Fibroblast of villous mesenchyme (primary cell): ENCODE results near the gene GNAT1. TPM values are rescaled to one million over a fixed set of nuclear protein-coding genes. Genes with fewer than 3 reads are reported as not detected.
"Not testable (repeated sequence)": the region's sequence is repeated elsewhere in the genome, so short reads cannot be mapped to it uniquely, and the experiment has no call there.

ENCODE experiments used
- DNase-seq: peaks from one replicate; pipeline ENCODE4 v3.0.0-alpha.2; 2010; ENCODE audit warnings: low read depth
- H3K4me3 ChIP-seq: 2 replicates; pipeline ENCODE4 v1.5.1; 2011; ENCODE audit warnings: low read depth, mild to moderate bottlenecking, low read length
- total RNA-seq: library from RNA; depleted of rRNA; stranded (reverse); fragments of >200 nt; gene quantifications from 2 replicates; pipeline ENCODE4 v1.2.3, GENCODE V29; 2012
- TF ChIP-seq, protein P1 (sequence below): IDR thresholded peaks from 2 replicates; pipeline ENCODE4 v1.5.1; 2012; ENCODE audit warnings: low read depth, mild to moderate bottlenecking, low read length; ENCODE audit not compliant: insufficient read depth

Gene GNAT1
- total RNA-seq, 1 donor: not detected

DNA sequence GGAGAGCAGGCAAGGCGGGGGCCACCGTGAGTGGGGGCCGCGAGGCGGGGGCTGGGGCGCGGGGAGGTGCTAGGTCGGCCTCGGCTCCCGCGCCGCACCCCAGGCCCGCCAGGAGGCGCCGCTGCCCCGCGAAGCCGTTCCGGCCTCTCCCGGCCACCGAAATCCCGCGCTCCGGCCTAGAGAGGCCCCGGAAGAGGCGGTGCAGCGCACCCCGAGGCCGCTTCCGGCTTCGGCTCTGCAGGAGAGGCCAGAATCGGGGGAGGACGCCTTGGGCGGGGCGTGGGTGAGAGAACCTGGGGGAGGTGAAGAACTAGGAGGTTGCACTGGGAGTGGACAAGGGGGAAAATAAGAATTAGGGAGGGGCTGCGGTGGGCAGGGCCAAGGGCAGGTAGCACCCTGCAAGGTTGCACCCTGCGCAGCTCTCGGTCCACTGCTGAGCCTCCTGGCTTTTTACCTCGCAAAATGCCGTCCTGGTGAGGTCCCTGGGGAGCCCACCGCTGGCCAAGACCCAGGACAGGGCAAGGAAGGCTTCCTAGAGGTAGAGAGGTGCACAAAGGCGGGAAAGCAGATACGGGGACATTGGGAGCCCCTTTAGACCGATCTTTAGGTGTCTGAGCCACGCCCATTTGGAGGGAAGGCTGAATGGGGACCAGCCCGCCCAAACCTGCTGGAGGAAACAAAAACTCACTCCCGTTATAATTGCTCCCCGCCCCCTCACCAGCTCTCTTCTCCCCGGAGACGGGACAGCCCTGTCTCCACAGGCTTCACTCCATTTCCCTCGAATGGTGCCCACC is 36.2 kb downstream of the GNAT1 start:
- TF ChIP-seq, protein P1, sequence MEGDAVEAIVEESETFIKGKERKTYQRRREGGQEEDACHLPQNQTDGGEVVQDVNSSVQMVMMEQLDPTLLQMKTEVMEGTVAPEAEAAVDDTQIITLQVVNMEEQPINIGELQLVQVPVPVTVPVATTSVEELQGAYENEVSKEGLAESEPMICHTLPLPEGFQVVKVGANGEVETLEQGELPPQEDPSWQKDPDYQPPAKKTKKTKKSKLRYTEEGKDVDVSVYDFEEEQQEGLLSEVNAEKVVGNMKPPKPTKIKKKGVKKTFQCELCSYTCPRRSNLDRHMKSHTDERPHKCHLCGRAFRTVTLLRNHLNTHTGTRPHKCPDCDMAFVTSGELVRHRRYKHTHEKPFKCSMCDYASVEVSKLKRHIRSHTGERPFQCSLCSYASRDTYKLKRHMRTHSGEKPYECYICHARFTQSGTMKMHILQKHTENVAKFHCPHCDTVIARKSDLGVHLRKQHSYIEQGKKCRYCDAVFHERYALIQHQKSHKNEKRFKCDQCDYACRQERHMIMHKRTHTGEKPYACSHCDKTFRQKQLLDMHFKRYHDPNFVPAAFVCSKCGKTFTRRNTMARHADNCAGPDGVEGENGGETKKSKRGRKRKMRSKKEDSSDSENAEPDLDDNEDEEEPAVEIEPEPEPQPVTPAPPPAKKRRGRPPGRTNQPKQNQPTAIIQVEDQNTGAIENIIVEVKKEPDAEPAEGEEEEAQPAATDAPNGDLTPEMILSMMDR: peak; percentile 74
- H3K4me3 ChIP-seq: peak overlapping the region; percentile 75
- DNase-seq: peak; percentile 84

DNA sequence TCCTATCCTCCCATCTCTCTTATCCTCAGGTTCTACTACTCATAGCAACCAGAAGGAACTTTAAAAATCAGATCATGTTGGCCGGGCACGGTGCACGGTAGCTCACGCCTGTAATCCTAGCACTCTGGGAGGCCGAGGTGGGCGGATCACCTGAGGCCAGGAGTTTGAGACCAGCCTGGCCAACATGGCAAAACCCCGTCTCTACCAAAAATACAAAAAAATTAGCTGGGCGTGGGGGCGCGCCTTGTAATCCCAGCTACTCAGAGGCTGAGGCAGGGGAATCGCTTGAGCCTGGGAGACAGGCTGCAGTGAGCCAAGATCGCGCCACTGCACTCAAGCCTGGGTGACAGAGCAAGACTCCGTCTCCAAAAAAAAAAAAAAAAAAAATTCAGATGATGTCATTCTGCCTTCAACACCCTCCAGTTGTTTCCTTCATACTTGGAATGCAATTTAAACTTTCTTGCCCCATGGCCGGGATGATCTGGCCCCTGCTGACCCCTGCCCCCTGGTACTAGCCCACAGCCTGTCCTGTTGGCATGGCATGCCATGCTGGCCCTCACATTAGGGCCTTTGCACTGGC is 36.9 kb downstream of the GNAT1 start:
- H3K4me3 ChIP-seq: peak overlapping the region; percentile 75
- DNase-seq: not testable (repeated sequence)

DNA sequence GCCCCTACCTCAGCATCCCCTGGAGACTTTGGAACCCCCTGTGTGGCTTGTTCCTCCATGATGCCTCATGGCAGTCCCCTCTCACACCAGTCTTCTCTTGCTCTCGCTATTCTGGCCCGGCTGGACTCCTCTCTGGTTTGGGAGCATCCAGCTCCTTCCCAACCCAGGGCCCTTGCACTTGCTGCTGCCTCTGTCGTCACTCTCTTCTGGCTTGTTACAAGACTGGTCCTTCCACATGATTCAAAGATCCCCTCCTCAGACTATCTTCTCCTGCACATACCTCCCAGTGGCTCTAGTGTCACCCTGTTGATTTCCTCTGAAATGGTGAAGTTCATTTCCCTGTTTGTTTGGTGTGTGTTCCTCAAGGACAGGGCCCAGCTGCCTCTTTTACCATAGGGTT is 38.1 kb downstream of the GNAT1 start:
- no peak overlapping the region for H3K4me3 ChIP-seq
- DNase-seq: no peak
- TF ChIP-seq, protein P1: no peak

DNA sequence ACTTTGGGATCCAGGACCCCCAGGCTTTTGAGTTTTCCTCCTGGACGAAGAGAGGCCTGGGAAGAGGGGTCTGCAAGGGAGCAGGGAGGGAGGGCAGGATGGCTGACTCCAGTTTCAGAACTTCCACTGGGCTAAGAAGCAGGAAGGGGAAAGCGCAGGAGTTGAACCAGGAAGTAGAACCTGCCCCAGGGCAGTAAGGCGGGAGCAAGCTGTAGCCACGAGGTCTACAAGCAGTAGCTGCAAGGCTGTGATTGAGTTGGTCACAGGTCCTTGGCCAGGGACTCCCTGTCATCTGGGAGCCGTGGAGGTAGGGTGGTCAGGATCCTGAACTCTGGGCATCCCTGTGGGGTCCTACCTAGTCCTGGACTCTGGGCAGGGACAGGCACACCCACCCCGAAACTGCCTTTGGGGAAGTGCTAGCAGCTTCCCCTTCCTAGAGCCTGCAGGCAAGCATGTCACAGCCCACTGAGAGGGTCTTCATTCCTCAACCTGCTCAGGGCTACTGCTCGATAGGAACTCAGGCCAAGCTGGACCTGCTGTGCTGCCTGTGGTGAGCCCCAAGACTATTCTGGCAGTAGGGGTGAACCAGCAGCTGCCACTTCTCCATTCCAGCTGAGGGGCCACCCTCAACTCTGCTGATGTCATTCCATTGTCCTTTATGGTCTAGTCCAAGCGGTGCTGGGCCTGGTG is 38.8 kb downstream of the GNAT1 start:
- TF ChIP-seq, protein P1: no peak
- no peak for DNase-seq
- no peak overlapping the region for H3K4me3 ChIP-seq

DNA sequence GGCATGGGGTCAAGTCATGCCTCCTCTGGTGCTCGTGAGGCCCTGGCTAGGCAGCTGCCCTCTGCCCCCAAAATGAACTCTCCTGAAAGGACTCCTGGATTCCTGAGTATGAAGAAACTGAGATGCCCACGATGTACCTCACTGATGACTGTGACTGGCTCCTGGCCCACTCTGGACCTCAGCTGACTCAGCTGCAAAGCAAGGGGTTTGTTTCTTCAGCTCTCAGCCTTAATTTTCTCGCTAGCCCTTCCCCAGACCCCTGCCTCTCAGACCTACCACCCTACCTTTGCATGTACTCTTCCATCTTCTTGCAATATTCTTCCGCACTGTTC is 39.4 kb downstream of the GNAT1 start:
- TF ChIP-seq, protein P1: no peak
- DNase-seq: no peak
- H3K4me3 ChIP-seq: no peak overlapping the region

DNA sequence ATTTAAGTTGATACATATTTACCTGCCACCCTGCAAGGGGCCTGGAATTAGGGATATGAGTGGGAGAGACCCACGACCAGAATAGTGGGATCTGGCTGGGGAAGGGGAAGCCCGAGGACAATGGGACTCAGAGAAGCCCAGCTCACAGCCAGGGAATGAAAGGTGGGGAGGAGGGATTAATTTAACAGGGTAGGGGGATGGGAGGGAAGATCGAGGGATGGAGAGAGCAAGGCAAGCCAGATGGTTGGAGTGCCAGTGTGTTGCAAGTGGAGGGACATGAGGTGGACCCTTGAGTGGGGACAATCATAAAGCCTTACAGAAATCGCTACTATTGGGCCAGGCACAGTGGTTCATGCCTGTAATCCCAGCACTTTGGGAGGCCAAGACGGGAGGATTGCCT is 40.2 kb downstream of the GNAT1 start:
- TF ChIP-seq, protein P1: no peak
- no peak for DNase-seq
- no peak overlapping the region for H3K4me3 ChIP-seq

DNA sequence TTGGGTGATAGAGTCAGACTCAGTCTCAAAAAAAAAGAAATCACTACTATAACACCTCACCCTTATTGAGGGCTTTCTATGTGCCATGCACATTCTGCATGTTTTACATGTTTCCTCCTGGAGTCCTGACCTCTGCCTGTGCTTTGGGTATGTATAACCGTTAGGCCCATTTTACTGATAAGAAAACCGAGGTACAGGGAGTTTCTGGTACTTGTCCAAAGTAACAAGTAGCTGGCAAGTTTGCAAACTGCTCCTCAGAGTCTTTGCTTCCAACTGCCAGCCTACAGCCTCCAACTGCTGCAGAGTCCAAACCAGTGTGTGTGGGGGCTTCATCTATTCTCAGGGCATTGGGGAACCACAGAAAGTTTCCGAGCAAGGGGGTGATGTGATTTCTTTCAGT is 40.9 kb downstream of the GNAT1 start:
- TF ChIP-seq, protein P1: no peak
- DNase-seq: no peak
- no peak overlapping the region for H3K4me3 ChIP-seq
